Urothelium cell line (cell line): ENCODE measurements around the gene SLC4A9.
"Not testable (repeated sequence)": the region's sequence is repeated elsewhere in the genome, so short reads cannot be mapped to it uniquely, and the experiment has no call there.

Experiments used
- DNase-seq: peaks from one replicate; pipeline ENCODE4 v3.0.0; 2011; ENCODE audit warnings: low spot score, mixed read lengths
- FAIRE-seq: peaks from 2 replicates; lab custom pipeline; 2011; peaks lifted over from hg19 to GRCh38; lab: Jason Lieb, UNC

The SLC4A9 gene

DNA sequence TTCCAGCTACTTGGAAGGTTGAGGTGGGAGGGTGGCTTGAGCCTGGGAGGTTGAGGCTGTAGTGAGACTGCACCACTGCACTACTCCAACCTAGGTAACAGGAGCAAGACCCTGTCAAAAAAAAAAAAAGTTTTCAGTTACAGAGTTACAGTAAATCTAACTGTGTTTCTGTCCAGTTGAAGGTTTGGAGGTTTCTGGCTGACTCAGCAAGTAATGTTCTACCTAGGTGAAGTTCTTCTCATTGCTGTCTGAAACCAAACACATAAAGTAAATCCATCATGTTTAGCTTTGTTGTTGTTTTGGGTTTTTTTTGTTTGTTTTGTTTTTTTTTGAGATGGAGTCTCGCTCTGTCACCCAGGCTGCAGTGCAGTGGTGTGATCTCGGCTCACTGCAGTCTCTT lies 33.7 kb downstream of the SLC4A9 start:
- DNase-seq = no peak
- FAIRE-seq = no peak

DNA sequence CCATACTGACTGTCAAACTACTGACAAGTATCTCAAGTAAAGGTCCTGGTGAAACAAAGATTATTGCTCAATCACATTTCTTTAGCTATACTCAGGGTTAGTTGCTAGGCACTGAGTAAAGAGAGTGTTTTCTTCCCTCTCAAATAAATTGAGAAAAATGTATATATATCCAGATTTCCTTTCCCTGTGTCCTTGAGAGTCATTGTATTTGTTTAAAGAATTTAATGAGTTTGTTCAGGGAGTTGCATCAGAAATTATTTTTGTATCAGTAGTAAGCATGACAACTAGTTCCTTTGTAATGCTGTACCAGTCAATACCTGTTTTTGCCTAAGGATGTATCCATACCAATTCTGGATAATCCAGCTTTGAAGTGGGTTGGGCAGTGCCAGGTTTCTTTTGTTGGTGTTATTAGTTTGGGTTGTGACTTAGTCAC lies 38.4 kb downstream of the SLC4A9 start:
- FAIRE-seq = no peak
- DNase-seq = no peak

DNA sequence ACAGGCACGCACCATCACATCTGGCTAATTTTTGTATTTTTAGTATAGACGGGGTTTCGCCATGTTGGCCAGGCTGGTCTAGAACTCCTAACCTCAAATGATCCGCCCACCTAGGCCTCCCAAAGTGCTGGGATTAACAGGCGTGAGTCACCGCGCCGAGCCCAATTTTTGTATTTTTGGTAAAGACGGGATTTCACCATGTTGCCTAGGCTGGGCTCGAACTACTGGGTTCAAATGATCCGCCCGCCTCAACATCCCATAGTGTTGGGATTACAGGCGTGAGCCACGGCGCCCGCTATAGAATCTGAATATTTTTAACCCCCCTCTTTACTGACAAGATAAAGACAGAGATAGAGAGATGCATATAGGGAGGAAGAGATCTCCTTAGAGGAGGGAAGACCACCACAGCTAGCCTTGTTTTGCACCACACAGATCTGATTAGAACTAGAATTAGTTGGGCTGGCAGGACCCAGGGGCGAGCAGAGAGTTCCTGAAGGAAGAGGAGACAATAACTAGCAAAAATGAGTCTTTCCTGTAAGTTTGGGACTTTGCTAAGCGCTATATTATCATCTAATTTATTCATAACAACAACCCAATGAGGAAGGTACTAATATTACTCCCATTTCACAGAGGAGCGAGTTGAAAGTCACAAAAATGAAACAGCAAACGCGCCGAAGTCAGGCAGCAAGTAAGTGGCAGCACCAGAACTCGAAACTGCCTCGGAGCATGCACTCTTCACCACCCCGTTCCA lies 40.2 kb downstream of the SLC4A9 start:
- FAIRE-seq = no peak
- DNase-seq = peak; percentile 4

DNA sequence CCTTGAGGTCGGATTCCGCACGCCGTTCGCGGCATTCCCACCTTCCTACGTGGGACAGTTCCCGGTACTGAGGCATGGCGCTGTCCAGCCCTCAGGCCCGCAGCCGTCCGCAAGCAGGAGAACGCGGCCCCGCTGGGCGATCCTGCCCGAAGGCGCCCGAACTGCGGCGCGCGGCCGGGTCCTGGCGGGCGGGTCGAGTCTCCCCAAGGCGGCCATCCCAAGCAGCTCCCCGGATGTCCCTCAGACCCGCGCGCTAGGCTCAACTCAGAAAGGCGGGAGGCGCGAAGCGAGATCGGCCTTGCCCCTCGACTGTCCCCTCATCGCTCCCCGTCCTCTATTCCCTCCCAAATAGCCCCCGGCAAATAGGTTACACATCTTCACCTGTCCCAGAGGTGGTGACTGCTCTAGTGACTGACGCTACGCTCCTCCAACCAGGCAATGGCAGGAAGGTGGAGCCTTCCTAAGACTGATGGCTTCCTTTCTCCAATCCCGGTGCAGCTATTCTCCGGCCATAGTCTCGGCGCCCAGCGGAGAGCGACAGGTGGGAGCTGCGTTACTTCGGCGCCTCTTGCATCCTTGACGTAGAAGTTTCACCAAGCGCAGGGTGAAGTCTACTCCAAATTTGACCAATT lies 40.9 kb downstream of the SLC4A9 start:
- DNase-seq (peak; percentile 84), FAIRE-seq (no peak)

DNA sequence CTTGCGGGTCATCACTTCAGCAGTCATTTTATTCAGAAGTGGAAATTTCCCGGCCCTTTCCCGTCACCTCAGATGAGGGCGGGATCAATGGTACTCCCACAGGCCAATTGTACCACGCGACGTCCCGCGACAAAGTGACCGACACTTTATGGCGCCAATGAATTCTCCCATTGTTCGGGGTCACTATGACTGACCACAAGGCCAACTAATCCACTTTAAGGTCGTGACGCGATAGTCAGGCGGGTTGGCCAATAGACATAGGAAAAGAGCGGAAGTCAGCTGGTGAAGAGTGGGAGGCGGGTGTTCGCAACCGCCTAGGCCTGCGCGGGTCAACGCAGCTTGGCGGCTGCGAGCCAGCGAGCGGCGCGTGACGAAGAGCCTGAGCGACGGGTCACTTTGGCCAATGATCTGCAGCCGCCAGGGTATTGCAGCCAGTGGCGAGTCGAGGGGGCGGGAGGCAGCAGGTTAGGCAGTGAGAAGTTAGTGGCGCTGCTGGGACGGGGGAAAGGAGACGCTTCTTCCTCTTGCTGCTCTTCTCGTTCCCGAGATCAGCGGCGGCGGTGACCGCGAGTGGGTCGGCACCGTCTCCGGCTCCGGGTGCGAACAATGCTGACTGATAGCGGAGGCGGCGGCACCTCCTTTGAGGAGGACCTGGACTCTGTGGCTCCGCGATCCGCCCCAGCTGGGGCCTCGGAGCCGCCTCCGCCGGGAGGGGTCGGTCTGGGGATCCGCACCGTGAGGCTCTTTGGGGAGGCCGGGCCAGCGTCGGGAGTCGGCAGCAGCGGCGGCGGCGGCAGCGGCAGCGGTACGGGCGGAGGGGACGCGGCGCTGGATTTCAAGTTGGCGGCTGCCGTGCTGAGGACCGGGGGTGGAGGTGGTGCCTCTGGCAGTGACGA lies 41.6 kb downstream of the SLC4A9 start, which contains the start of gene ANKHD1:
ANKHD1 (plus strand) TSS at position 472 of the 896 bp plus-strand sequence; CDS start at position 607, 135 bp downstream.
- FAIRE-seq = no peak
- DNase-seq = peak; percentile 90

DNA sequence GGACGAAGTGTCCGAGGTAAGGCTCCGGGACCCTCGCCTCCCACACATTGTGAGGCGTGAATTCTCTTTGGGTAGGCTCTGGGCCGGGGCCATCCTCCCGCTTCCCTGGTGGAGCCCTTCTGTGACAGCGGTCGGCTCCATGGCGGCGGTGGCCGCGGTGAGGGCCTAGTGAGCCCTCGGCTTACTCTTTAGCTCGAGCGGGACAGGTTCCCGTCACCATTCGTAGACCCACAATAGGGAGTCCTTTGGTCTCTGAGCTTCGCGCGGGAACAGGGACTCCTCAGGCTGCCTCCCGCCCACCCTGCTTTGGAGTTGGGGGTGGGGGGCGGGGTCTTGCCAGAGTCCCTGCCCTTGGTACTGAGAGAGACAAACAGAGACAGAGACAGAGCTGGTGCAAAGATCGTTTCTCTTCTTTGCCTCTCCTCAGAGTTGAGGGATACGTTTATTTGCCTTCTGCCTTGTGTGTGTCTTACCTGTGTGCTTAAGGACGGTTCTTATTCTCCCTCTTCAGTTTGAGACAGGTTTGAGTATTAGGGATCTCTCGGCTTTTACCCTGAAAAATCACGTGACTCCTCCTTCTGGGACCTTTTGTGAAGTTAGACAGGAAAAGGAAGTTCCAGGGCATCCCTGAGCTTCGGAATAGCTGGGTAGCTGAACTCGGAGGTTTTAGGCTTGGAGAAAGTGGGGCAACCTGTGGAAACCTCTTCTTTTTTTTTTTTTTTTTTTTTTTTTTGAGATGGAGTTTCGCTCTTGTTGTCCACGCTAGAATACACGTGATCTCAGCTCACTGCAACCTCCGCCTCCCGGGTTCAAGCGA lies 42.5 kb downstream of the SLC4A9 start:
- FAIRE-seq (no peak), DNase-seq (peak; percentile 26)

DNA sequence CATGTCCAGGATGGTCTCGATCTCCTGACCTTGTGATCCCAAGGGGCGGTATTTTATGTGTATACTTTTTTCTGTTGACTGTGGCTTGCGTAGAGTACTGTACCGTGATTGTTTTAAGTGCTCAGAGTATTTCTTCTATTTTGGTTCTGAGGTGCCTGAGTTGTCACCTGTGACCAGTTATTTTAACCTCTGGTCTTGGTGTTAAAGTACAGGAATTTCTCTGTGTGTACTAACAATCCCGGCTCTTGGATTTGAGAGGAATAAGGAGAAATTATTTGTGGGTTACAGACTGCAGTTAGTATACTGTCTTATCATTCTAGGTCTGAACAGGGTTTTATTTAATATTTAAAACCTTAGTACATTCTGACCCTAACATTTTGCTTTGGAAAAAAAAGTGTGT lies 43.6 kb downstream of the SLC4A9 start:
- DNase-seq (no peak), FAIRE-seq (no peak)

DNA sequence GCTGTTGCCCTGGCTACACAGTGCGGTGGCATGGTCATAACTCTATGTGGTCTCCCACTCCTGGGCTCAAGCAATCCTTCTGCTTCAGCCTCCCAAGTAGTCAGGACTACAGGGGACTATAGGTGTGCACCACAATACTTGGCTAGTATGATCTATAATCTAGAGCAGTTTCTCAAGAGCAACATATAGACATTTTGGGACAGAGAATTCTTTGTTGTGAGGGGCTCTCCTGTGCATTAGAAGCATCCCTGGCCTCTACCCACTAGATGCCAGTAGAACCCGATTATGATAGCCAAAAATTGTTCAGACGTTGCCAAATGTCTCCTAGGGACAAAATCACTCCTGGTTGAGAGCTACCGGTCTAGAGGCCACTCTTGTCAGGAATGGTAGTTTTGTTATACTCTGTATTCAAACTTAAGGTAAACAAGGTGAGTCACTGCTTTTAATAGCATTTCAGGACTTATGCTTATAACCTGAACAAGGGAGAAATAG lies 48.8 kb downstream of the SLC4A9 start:
- no peak for DNase-seq
- FAIRE-seq = no peak

DNA sequence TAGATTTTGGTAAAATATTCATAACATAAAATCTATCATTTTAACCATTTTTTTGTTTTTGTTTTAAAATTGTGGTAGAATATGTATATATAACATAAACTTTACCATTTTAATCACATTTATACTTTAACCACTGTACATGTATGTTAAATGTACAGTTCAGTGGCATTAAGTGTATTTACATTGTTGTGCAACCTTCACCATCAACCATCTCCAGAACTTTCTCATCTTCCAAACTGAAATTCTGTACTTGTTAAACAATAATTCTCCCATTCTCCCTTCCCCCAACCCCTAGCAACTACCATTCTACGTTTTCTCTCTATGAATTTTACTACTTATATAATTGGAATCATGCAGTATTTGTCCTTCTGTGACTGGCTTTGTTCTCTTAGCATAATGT lies 53.2 kb downstream of the SLC4A9 start:
- no peak for FAIRE-seq

DNA sequence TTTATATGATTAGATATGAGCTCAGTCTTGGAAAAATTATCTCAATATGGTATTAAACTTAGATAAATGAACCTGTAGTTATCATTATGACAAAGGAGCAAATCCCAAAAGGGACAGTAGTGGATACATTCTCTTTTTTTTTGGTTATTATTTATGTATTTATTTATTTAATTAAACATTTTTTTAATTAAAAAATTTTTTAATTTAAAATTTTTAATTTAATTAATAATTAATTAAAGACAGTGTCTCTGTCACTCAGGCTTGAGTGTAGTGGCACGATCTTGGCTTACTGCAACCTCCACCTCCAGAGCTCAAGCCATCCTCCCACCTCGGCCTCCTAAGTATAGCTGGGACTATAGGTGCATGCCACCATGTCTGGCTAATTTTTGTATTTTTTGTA lies 57.2 kb downstream of the SLC4A9 start:
- DNase-seq (no peak), FAIRE-seq (no peak)

More for the DNA sequence above, 53.2 kb downstream of the SLC4A9 start:
- no peak for DNase-seq

DNA sequence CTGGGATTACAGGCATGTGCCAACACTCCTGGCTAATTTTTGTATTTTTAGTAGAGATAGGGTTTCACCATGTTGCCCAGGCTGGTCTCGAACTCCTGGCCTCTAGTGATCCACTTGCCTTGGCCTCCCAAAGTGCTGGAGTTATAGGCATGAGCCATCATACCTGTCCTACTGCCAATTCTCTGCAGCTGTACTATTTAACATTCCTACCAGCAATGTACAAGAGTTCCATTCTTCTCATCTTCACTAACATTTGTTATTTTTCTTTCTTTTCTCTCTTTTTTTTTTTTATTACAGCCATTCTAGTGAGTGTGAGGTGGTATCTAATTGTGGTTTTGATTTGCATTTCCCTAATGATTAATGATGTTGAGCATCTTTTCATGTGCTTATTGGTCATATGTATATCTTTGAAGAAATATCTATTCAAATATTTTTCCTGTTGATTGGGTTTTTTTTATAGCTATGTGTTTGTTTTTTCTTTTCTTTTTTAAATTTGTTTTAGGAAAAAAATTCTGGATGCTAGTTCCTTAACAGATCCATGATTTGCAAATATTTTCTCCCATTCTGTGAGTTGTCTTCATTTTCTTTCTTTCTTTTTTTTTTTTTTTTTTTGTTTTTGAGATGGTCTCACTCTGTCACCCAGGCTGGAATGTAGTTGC lies 59.0 kb downstream of the SLC4A9 start:
- DNase-seq (no peak), FAIRE-seq (no peak)

DNA sequence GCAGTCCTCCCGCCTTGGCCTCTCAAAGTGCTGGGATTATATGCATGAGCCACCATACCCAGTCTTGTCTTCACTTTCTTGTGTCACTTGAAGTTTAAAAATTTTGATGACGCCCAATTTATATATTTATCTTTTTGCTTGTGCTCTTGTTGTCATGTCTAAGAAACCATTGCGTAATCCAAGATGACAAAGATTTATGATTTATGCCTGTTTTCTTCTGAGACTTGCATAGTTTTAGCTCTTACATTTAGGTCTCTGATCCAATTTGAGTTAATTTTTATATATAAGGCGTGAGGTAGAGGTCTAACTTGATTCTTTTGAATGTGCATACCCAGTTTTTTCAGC lies 60.2 kb downstream of the SLC4A9 start:
- DNase-seq (no peak), FAIRE-seq (no peak)

DNA sequence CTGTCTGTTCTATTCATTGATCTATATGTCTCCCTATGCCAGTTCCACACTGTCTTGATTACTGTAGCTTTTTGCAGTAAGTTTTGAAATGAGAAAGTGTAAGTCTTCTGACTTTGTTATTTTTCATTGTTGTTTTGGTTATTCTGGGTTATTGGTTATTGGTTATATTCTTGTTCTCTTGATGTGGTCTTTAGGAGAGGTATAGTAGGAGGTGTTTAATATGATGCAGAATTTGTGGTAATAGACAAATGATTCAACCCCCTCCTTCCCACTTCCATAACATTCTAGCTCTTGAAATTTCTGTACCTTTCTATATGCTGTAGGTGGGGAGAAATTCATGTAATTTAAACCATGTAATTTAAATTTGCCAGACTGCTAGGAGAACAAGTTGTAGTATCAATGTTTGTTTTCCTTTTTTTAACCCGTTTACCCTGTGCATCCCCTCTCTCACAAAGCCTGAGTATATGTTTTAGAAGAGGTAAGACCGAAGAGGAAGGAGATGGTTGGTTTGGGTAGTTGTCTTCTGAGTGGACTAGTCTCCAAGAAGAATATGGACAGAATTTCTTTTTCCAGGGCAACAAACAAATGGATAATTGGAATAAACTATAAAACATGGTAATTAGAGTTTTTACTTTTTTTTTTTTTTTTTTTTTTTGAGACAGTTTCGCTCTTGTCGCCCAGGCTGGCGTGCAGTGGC lies 60.8 kb downstream of the SLC4A9 start:
- DNase-seq = no peak
- FAIRE-seq = no peak

DNA sequence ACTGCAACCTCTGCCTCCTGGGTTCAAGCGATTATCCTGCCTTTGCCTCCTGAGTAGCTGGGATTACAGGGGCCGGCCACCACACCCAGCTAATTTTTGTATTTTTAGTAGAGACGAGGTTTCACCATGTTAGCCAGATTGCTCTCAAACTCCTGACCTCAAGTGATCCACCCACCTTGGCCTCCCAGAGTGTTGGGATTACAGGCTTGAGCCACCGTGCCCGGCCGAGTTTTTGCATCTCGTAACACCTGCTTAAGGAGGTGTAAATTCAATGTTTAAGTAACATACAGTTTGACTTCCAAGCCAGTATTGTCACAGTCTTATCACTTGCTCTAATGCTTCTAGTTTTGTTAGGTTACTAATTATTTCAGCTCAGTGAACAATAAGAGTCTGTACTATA lies 61.4 kb downstream of the SLC4A9 start:
- DNase-seq, FAIRE-seq: not testable (repeated sequence)

DNA sequence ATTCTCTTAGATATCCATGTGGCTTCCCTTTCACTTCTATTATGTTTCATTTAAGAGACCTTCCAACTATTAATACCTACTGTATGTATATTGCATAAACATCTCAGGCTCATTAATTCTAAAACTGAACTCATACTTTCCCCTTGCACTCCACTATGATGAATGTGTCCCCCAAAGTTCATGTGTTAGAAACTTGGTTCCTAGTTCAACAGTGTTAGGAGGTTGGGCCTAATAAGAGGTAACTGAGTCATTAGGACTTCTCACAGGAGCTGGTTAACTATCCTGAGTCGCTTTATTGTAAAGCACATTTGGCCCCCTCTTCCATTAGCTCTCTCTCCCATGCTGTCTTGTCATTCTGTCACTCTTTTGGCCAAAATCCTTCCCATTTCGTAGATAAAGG lies 63.6 kb downstream of the SLC4A9 start:
- FAIRE-seq = no peak

DNA sequence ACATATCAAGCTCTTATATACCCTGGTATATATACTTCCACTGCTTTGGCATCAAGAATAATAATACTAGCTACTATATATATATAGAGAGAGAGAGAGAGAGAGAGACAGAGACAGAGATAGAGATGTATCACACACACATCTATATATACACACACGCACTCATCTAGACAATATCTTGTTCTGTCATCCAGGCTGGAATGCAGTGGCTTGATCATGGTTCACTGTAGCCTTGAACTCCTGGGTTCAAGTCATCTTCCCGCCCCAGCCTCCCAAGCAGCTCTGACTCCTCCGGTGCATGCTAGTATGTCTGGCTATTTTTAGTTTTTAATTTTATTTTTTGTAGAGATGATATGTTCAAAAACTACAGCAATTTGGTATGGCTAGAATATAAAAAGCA lies 64.1 kb downstream of the SLC4A9 start:
- no peak for DNase-seq
- no peak for FAIRE-seq

More for the DNA sequence above, 63.6 kb downstream of the SLC4A9 start:
- DNase-seq = no peak
